Skeletal muscle satellite cell (primary cell): Measurements from ENCODE around the gene HCAR2.
"Not testable (repeated sequence)": the region's sequence is repeated elsewhere in the genome, so short reads cannot be mapped to it uniquely, and the experiment has no call there.

ENCODE experiments used
- H3K27me3 ChIP-seq: 2 replicates; pipeline ENCODE4 v1.7.0; 2013; ENCODE audit warnings: low read length; ENCODE audit not compliant: control insufficient read depth, insufficient read depth
- H3K36me3 ChIP-seq: 2 replicates; pipeline ENCODE4 v1.7.0; 2013; ENCODE audit warnings: mild to moderate bottlenecking, control low read depth, low read length; ENCODE audit not compliant: insufficient read depth
- H3K4me1 ChIP-seq: 2 replicates; pipeline ENCODE4 v1.7.0; 2013; ENCODE audit warnings: low read length; ENCODE audit not compliant: control insufficient read depth, insufficient read depth
- H3K4me2 ChIP-seq: 2 replicates; pipeline ENCODE4 v1.7.0; 2013; ENCODE audit warnings: mild to moderate bottlenecking, low read length
- H3K4me3 ChIP-seq: 2 replicates; pipeline ENCODE4 v1.7.0; 2013; ENCODE audit warnings: low read length
- H3K9ac ChIP-seq: 2 replicates; pipeline ENCODE4 v1.7.0; 2013; ENCODE audit warnings: mild to moderate bottlenecking, low read depth, low read length, moderate library complexity
- H3K9me3 ChIP-seq: replicated peaks from 2 replicates; pipeline ENCODE4 v1.7.0; 2013; ENCODE audit warnings: mild to moderate bottlenecking, control low read depth, low read length

The HCAR2 gene

GRCh38 chr12:122680989-122681388 lies 22.2 kb downstream of the HCAR2 start:
- H3K9ac ChIP-seq, H3K4me2 ChIP-seq, H3K36me3 ChIP-seq, H3K27me3 ChIP-seq, H3K4me3 ChIP-seq, H3K9me3 ChIP-seq: not testable (repeated sequence)
- H3K4me1 ChIP-seq = peaks cover 16% of the 10 kb centered on the region

GRCh38 chr12:122676781-122677180 lies 26.4 kb downstream of the HCAR2 start:
- not testable (repeated sequence) for H3K9ac ChIP-seq, H3K36me3 ChIP-seq, H3K27me3 ChIP-seq, H3K9me3 ChIP-seq, H3K4me3 ChIP-seq, H3K4me2 ChIP-seq
- peaks cover 16% of the 10 kb centered on the region for H3K4me1 ChIP-seq

- H3K4me2 ChIP-seq = not testable (repeated sequence)
Observed at GRCh38 chr12:122676015-122676414, 27.1 kb downstream of the HCAR2 start.

GRCh38 chr12:122672515-122672914 lies 30.6 kb downstream of the HCAR2 start:
- Histone ChIP-seq H3K9ac (no peak overlapping the region), H3K27me3 (no peaks in the 10 kb centered on the region), H3K4me3 (no peak overlapping the region), H3K36me3 (no peaks in the 10 kb centered on the region), H3K4me2 (no peak overlapping the region), H3K9me3 (no peaks in the 10 kb centered on the region), H3K4me1 (peaks cover 13% of the 10 kb centered on the region)

More at GRCh38 chr12:122676015-122676414, 27.1 kb downstream of the HCAR2 start:
- H3K27me3 ChIP-seq, H3K4me3 ChIP-seq, H3K36me3 ChIP-seq, H3K9ac ChIP-seq, H3K9me3 ChIP-seq: not testable (repeated sequence)
- H3K4me1 ChIP-seq = peaks cover 16% of the 10 kb centered on the region

- Histone ChIP-seq H3K4me1 (peaks cover 13% of the 10 kb centered on the region), H3K9ac (no peak overlapping the region), H3K4me2 (peak overlapping the region; percentile 46), H3K27me3 (no peaks in the 10 kb centered on the region), H3K4me3 (no peak overlapping the region), H3K36me3 (no peaks in the 10 kb centered on the region), H3K9me3 (no peaks in the 10 kb centered on the region)
Observed at GRCh38 chr12:122669397-122670070, 33.6 kb downstream of the HCAR2 start.

- Histone ChIP-seq H3K9me3 (no peaks in the 10 kb centered on the region), H3K4me3 (no peak overlapping the region), H3K4me1 (peaks cover 13% of the 10 kb centered on the region), H3K9ac (no peak overlapping the region), H3K4me2 (no peak overlapping the region), H3K27me3 (no peaks in the 10 kb centered on the region), H3K36me3 (no peaks in the 10 kb centered on the region)
Observed at GRCh38 chr12:122668268-122668667, 34.9 kb downstream of the HCAR2 start.

GRCh38 chr12:122665759-122666158 lies 37.4 kb downstream of the HCAR2 start:
- peaks cover 13% of the 10 kb centered on the region for H3K4me1 ChIP-seq
- no peak overlapping the region for H3K4me3 ChIP-seq
- H3K4me2 ChIP-seq = no peak overlapping the region
- H3K9ac ChIP-seq = no peak overlapping the region
- H3K9me3 ChIP-seq = no peaks in the 10 kb centered on the region
- H3K27me3 ChIP-seq = no peaks in the 10 kb centered on the region
- no peaks in the 10 kb centered on the region for H3K36me3 ChIP-seq

GRCh38 chr12:122665349-122665748 lies 37.8 kb downstream of the HCAR2 start:
- Histone ChIP-seq H3K36me3 (no peaks in the 10 kb centered on the region), H3K4me3 (no peak overlapping the region), H3K4me1 (peaks cover 13% of the 10 kb centered on the region), H3K27me3 (no peaks in the 10 kb centered on the region), H3K9ac (no peak overlapping the region), H3K9me3 (no peaks in the 10 kb centered on the region), H3K4me2 (no peak overlapping the region)

GRCh38 chr12:122661938-122662337 lies 41.2 kb downstream of the HCAR2 start:
- Histone ChIP-seq H3K36me3 (no peaks in the 10 kb centered on the region), H3K4me1 (no peaks in the 10 kb centered on the region), H3K9ac (no peak overlapping the region), H3K9me3 (no peaks in the 10 kb centered on the region), H3K4me2 (no peak overlapping the region), H3K4me3 (no peak overlapping the region), H3K27me3 (no peaks in the 10 kb centered on the region)

- H3K9ac ChIP-seq = no peak overlapping the region
- no peaks in the 10 kb centered on the region for H3K36me3 ChIP-seq
- no peaks in the 10 kb centered on the region for H3K9me3 ChIP-seq
- no peaks in the 10 kb centered on the region for H3K27me3 ChIP-seq
- H3K4me3 ChIP-seq = no peak overlapping the region
- no peaks in the 10 kb centered on the region for H3K4me1 ChIP-seq
- H3K4me2 ChIP-seq = no peak overlapping the region
Observed at GRCh38 chr12:122661246-122661645, 41.9 kb downstream of the HCAR2 start.

GRCh38 chr12:122659579-122659978 lies 43.6 kb downstream of the HCAR2 start:
- Histone ChIP-seq H3K4me3 (no peak overlapping the region), H3K4me2 (no peak overlapping the region), H3K9me3 (no peaks in the 10 kb centered on the region), H3K4me1 (no peaks in the 10 kb centered on the region), H3K27me3 (no peaks in the 10 kb centered on the region), H3K9ac (no peak overlapping the region), H3K36me3 (no peaks in the 10 kb centered on the region)

GRCh38 chr12:122656298-122656697 lies 46.9 kb downstream of the HCAR2 start:
- H3K4me3 ChIP-seq = no peak overlapping the region
- H3K4me1 ChIP-seq = no peaks in the 10 kb centered on the region
- H3K9ac ChIP-seq = no peak overlapping the region
- H3K36me3 ChIP-seq = no peaks in the 10 kb centered on the region
- H3K27me3 ChIP-seq = no peaks in the 10 kb centered on the region
- no peak overlapping the region for H3K4me2 ChIP-seq
- no peaks in the 10 kb centered on the region for H3K9me3 ChIP-seq
